GM21515 (cell line): ENCODE measurements around the gene NAGPA.

Experiments used
- ATAC-seq: cut with Tn5 transposase; IDR thresholded peaks from one replicate; pipeline ENCODE4 v1.9.1; 2021; ENCODE audit not compliant: unreplicated experiment

NAGPA gene

DNA sequence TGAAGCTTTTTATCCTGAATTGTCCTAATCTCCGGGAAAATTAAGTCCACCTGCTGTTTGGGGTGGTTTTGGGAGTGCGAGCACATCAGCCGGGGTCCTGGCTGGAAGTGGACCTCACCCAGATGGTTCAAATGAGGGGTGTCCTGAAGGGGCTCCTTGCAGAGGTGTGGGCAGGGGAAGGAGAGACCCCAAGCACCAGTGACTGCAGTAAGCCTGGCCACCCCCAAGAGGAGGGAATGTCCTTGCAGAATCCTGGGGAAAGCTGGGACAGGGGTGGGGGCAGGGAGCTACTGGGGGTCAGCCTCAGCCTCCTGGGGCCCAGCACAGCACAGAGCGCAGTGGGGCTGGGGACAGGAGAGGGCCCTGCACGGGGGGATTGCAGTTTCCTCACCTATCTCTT is 29.4 kb downstream of the NAGPA start:
- no peak for ATAC-seq

- no peak for ATAC-seq
These were observed 29.9 kb downstream of the NAGPA start for GRCh38 chr16:5003828-5004227.

- ATAC-seq, result no peak
These were observed 30.5 kb downstream of the NAGPA start for GRCh38 chr16:5003211-5003610.

DNA sequence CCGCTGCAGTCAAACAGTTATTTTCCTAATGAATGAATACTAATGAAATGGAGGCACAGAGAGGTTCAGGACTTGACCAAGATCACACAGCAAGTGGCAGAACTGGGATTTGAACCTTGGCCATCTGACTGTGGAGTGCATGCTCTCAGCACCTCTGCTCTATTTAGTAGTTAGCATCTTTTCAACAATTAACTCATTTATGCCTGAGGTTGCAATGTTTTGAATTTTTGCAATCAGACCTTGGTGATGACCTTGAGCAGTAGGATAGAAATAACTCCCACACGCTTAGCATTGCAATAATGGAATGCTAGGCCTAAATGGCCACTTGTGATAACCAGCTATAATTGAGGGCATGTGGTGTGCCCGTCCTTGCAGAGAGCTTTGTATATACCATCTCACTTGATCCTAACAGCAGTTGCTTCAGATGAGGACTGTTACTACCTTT is 31.0 kb downstream of the NAGPA start:
- ATAC-seq, result no peak

DNA sequence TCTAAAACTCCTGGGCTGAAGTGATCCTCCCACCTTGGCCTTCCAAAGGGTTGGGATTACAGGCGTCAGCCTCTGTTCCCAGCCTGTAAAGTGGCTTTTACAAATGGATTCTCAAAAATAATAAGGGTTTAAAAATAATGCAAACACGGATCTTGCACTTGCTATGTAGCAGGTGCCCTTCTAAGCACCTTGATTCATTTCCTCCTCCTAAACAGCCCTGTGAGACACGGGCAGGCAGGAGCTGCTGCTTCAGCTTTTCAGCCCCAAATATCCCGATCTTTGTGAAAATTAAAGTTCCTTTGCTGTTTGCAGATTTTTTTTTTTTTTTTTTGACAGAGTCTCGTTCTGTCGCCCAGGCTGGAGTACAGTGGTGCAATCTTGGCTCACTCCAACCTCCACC is 31.7 kb downstream of the NAGPA start:
- no peak for ATAC-seq

- no peak for ATAC-seq
These were observed 32.2 kb downstream of the NAGPA start for GRCh38 chr16:5001571-5001970.

DNA sequence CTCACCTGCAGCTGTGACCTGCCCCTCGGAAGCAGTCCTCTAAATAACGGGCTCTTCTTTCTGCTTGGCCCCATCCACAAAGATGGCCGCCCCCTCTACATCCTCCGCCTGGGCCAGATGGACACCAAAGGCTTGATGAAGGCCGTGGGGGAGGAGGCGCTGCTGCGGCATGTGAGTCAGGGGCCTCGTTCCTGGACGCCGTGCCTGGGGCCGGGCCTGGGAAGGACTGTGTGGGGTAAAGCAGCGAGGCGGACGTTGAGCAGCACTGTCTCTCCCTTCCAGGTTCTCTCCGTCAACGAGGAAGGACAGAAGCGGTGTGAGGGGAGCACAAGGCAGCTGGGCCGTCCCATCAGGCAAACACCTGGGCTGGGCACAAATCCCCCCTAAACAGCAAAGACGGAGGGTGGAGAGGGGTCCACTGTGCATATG is 33.1 kb downstream of the NAGPA start:
- ATAC-seq, result no peak

DNA sequence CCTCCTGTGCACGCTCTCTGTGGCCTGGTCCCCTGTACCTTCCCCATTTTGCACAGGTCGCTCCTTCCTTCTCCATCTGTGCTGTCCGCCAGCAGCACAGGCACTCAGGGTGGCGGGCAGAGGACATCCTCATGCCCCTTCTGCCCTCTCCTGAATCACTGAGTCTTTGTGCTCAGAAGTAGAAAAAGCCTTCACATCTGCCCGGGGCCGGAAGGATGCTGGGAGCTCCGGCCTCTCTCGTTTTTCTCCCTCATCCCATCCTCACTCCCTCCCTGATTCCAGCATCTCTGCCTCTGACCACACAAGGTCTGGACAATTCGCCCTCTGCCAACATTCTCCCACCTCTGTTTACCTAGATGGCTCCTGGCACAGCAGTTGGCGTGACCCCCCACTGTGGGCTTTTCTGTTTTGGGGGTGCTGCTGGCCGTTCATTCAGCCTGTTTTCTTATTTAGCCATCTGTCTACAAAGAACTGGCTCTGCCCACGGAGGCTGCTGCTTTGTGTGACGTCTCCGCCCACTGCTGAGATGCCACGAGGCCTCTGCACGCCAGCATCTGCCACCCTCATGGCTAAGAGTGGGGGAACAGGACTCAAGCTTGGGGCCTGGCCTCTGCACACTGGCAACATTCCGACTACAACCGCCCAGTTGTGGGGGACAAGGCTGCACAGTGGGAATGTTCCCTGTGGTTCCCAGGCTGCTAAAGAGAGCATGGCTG is 38.9 kb downstream of the NAGPA start:
- no peak for ATAC-seq

GRCh38 chr16:4991754-4992153 is 42.0 kb downstream of the NAGPA start:
- ATAC-seq, result no peak

GRCh38 chr16:4990415-4990814 is 43.3 kb downstream of the NAGPA start:
- ATAC-seq, result no peak

GRCh38 chr16:4989391-4990006 is 44.2 kb downstream of the NAGPA start:
- ATAC-seq, result no peak

DNA sequence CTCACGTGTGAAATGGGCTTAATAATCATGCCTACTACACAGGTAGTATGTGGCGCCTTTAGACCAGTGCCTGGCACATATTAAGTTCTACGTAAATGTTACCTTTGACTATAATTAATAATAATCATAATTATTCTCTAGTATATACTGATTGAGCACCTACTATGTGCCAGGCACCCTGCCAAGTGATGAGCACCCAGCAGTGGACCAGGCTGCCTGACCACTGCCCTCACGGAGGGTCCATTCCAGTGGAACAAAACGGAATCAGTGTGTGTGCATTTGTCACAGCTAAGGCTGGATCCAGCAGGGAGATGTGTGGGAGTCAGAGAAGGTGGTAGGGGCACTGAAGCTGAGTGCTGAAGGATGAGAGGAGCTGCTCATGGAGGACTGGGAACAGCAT is 45.1 kb downstream of the NAGPA start:
- ATAC-seq, result no peak

DNA sequence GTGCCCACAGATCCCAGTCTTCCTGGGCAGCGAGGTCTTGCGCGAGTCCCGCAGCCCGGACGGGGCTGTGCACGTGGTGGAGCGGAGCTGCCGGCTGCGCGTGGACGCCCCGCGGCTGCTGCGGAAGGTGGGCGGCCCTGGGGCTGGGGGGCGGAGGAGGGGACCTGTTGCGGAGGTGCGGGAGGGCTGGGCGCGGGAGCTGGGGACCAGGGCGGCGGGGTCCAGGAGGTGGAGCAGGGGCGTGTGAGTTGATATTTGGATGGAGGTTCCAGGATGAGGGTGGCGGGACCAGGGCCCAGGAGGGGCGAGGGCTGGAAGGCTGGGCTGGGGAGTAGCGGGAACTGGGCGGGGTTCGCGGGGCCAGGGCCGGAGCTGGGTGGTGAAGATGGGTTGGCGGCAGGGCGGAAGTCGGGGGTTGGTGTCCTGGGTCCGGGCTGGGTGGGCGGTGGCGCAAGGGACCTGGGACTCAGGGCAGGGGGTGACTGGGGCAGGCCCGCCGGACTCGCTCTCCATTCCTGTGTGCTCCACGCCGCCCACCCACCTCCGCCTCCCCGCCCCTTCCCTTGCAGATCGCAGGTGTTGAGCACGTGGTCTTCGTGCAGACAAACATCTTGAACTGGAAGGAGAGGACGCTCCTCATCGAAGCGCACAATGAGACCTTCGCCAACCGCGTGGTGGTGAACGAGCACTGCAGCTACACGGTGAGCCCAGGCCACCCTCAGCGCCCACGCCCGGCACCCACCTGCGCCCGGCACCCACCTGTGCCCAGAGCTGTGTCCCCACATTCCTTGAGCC is 46.0 kb downstream of the NAGPA start:
- ATAC-seq, result no peak

- no peak for ATAC-seq
These were observed 46.5 kb downstream of the NAGPA start for GRCh38 chr16:4987250-4987579.

DNA sequence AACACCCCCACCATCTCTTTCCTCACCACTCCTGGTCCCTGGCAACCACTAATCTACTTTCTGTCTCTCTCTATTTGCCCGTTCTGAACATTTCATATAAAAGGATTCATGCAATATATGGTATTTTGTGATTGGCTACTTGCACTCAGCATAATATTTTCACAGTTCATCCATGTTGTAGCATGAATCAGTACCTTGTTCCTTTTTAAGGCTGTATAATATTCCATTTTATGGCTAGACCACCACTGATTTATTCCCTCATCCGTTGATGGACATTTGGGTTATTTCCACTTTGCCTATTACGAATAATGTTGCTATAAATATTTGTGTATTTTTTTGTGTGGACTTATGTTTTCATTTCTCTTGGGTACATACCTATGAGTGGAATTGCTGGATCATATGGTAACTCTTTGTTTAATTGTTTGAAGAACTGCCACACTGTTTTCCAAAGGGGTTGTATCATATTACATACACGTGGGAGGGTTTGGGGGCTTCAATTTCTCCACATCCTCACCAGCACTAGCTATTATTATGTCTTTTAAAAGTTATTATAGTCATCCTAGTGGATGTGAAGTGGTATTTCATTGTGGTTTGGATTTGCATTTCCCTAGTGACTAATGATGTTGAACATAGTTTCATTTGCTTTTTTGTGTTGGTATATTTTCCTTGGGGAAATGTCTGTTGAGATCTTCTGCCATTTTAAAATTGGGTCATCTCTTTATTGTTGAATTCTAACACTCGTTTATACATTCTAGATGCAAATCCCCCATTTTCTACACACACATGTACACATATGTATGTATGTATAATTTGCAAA is 49.4 kb downstream of the NAGPA start:
- no peak for ATAC-seq

- no peak for ATAC-seq
These were observed 51.5 kb downstream of the NAGPA start for GRCh38 chr16:4982056-4982867.

DNA sequence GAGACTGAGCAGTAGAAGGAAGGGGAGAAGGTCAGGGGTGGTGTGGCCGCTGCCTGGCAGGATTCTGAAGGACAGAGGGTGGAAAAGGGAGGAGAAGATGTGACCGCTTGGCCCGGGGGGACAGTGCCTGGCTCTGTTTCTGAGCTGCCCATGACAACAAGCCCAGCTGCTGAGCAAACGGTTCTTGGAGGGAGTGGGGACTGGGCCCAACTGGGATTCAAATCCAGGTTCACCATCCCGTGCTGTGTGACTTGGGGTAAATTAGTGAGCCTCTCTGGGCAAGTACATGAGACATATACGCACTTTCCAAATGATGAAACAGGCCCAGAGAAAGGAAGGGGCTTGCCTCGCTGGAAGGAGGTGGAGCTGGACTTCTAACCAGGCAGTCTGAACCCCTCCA is 52.3 kb downstream of the NAGPA start:
- no peak for ATAC-seq

DNA sequence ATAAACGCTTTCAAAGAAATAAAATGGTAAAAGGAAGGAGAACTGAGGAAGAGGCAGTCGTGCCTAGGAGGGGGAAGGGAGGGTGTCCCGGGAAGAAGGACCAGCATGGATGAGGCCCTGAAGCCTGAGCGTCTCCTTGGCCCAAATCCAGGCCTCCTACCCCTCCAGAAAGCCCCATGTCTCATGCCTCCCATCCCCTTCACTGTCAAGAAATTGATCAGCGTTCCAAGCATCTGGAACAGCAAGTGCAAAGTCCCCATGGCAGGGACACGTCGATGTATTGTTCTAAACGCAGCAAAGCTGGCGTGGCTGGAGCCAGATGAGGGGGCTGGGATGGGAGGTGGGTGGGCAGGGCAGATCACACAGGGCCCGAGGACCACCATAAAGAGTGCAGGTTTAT is 53.0 kb downstream of the NAGPA start:
- ATAC-seq, result no peak

GRCh38 chr16:4979736-4980660 is 53.7 kb downstream of the NAGPA start:
- ATAC-seq, result no peak
